Fibroblast of pulmonary artery (primary cell): ENCODE measurements around the gene FHOD3.

Experiments used
- DNase-seq: peaks from one replicate; pipeline ENCODE4 v3.0.0-alpha.2; 2010; ENCODE audit warnings: low read depth
- H3K4me3 ChIP-seq: replicated peaks from 2 replicates; pipeline ENCODE4 v1.5.1; 2011; ENCODE audit warnings: low read depth, mild to moderate bottlenecking, control low read depth, low read length, moderate library complexity
- TF ChIP-seq, protein P1 (sequence below): IDR thresholded peaks from 2 replicates; pipeline ENCODE4 v1.5.1; 2011; ENCODE audit warnings: mild to moderate bottlenecking, control low read depth, low read length, inconsistent platforms; ENCODE audit errors: missing control alignments

Gene FHOD3

DNA sequence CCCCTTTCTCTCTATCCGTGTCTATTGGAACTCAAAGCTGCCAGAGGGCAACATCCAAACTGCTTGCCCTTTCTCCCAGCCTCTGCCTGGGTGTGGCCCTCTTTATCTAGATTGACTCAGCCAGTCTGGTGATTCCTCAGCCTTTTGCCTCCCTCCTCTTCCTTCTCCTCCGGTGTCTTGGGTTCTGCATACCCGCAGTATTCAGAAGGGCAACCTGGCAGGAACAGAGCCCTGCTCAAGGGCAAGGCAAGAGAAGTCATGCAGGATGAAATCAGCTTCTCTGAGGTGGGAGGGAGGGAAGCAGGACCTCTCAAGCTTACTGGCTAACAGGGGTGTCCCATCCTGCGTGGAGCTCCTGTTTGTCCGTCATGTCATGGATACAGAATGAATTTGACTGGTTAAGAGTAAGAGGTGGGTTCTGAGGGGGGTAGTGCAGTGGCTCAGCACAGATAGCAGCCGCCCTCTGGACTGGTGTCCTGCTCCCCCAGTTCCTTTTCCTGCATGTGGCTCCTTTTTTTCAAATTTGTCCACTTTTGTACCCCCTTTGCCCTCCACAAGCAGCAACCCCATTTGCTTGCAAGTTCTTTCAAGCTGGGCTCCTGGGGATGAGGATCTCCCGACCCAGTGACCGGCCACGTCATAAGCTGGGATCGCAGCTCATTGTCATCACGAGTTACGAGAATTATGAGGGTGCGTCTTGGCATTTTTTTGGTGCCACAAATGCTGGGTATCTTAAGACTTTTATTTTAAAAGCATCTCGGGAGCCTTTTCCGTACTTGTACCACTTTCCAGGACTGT, 154.1 kb downstream of the FHOD3 start:
- no peak overlapping the region for H3K4me3 ChIP-seq
- TF ChIP-seq, protein P1, sequence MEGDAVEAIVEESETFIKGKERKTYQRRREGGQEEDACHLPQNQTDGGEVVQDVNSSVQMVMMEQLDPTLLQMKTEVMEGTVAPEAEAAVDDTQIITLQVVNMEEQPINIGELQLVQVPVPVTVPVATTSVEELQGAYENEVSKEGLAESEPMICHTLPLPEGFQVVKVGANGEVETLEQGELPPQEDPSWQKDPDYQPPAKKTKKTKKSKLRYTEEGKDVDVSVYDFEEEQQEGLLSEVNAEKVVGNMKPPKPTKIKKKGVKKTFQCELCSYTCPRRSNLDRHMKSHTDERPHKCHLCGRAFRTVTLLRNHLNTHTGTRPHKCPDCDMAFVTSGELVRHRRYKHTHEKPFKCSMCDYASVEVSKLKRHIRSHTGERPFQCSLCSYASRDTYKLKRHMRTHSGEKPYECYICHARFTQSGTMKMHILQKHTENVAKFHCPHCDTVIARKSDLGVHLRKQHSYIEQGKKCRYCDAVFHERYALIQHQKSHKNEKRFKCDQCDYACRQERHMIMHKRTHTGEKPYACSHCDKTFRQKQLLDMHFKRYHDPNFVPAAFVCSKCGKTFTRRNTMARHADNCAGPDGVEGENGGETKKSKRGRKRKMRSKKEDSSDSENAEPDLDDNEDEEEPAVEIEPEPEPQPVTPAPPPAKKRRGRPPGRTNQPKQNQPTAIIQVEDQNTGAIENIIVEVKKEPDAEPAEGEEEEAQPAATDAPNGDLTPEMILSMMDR, result no peak
- DNase-seq, result no peak

DNA sequence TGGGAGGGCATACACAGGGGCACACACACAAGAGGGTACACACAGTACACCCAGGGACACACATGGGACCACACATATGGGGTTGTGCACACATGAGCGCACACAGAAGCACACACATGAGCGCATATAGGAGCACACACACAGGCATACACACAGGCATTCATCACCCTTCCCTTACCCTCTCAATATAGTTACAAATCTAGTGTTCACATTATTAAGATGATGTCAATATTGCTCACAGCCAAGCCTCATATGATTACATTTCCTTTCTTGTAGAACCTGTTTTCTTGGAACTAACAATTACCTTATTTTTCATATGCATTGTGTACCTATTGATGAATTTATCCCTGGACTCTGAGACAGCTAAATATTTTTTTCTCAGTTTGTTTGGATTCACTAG, 156.7 kb downstream of the FHOD3 start:
- DNase-seq, result no peak
- no peak overlapping the region for H3K4me3 ChIP-seq
- TF ChIP-seq, protein P1, result no peak

DNA sequence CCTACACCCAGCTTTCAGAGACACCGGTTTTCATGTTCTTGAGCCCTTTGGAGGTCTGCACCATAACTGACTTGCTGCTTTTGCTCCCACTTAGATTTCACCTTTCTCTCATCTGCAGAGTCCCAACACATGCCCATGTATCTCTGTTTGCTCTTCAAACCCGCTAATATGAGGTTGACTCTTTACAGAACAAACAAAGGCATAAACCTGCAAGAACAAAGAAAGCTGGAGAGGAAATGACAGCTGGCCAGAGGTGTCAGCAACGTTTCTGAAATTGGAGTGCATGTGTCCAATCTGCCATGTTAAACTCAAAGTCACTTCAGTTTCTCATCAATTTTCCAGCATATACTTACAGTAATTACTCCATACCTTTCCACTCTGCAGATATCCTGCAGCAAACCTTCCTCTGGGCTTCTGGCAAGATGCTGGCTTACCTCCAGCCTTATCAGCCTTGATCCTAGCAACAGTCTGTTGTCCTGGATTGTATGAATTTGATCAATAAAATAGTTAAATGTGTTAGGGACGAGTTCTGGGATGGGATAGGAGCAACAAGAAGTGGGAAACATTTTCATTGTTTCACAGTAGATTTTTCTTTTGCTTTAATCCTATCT, 157.4 kb downstream of the FHOD3 start:
- TF ChIP-seq, protein P1, result no peak
- DNase-seq, result no peak
- no peak overlapping the region for H3K4me3 ChIP-seq

DNA sequence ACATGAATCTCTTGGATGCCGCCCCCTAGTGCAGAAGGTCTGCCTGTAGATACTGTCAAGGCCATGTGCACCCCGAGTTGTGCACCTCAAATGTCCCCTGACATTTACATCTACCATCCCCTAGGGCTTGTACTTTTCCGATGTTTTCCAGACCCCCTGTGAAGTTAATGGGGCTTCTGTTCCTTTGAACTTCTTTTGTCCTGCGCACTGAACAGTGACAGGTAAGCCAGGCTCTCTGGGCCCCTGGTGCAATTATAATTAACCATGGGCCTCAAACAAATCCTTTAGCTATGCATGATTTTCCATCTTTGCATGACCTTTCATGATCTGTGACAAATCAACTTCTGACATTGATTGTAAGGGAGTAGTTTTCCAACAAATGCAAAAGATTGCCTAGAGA, 158.4 kb downstream of the FHOD3 start:
- H3K4me3 ChIP-seq, result no peak overlapping the region
- TF ChIP-seq, protein P1, result no peak
- DNase-seq, result no peak

DNA sequence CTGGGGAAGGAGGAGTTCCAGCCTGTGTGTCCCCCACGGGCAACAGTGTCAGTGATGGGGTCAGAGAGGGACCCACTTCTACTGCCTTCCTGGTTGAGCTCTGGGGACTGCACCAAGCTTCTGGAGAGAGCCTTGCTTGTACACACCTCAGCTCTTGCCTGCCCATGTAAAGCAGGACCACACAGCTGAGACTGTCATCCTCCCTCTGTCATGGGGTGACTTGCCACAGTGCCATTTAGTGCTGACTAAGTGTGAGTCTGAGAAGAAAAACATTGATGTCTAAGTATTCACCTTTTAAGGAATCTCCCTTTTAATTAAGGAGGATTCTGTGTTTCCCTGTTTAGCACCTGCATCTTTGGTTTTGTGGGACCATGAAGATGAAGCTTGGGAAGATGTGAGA, 159.1 kb downstream of the FHOD3 start:
- TF ChIP-seq, protein P1, result no peak
- DNase-seq, result no peak
- H3K4me3 ChIP-seq, result no peak overlapping the region

DNA sequence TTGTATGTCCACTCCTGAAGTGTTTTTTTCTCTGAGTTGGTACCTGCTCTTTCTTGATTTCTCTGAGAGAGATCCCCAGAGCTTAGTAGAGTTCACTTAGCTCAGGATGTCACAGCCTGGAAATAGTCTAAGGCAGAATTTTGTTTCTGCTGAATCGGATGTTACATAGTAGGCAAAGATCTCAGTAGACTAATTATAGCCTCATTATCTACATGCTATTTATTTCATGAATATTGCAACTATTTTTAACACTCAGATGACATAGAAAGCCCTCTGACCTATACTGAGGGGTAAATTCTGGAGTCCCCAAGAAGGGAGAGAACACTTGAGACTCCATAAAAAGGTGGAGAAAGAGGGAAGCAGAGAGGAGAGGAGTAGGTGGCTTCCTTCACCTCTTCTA, 160.2 kb downstream of the FHOD3 start:
- DNase-seq, result no peak
- no peak overlapping the region for H3K4me3 ChIP-seq
- TF ChIP-seq, protein P1, result no peak
